Anterior cingulate cortex (tissue), 58 donors: ENCODE data around the gene C1QL4.
"Not testable (repeated sequence)": the region's sequence is repeated elsewhere in the genome, so short reads cannot be mapped to it uniquely, and the experiment has no call there.

Experiments used
- DNase-seq, 58 donors: peaks; one replicate each; lab custom pipeline; 2025; lab: John Stamatoyannopoulos, UW

C1QL4 gene

DNA sequence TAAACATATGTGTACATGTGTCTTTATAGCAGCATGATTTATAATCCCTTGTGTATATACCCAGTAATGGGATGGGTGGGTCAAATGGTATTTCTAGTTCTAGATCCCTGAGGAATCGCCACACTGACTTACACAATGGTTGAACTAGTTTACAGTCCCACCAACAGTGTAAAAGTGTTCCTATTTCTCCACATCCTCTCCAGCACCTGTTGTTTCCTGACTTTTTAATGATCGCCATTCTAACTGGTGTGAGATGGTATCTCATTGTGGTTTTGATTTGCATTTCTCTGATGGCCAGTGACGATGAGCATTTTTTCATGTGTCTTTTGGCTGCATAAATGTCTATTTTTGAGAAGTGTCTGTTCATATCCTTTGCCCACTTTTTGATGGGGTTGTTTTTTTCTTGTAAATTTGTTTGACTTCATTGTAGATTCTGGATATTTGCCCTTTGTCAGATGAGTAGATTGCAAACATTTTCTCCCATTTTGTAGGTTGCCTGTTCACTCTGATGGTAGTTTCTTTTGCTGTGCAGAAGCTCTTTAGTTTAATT, 26.5 kb downstream of the C1QL4 start:
- DNase-seq = not testable (repeated sequence)

- no peak for DNase-seq
Measured at GRCh38 chr12:49309386-49309785, 27.6 kb downstream of the C1QL4 start.

GRCh38 chr12:49305762-49306510, 31.1 kb downstream of the C1QL4 start:
- no peak for DNase-seq

GRCh38 chr12:49304161-49304560, 32.8 kb downstream of the C1QL4 start:
- DNase-seq = no peak

GRCh38 chr12:49301760-49302159, 35.2 kb downstream of the C1QL4 start:
- no peak for DNase-seq

GRCh38 chr12:49298160-49298559, 38.8 kb downstream of the C1QL4 start:
- DNase-seq = no peak

- DNase-seq = no peak
Measured at GRCh38 chr12:49297695-49298060, 39.3 kb downstream of the C1QL4 start.

DNA sequence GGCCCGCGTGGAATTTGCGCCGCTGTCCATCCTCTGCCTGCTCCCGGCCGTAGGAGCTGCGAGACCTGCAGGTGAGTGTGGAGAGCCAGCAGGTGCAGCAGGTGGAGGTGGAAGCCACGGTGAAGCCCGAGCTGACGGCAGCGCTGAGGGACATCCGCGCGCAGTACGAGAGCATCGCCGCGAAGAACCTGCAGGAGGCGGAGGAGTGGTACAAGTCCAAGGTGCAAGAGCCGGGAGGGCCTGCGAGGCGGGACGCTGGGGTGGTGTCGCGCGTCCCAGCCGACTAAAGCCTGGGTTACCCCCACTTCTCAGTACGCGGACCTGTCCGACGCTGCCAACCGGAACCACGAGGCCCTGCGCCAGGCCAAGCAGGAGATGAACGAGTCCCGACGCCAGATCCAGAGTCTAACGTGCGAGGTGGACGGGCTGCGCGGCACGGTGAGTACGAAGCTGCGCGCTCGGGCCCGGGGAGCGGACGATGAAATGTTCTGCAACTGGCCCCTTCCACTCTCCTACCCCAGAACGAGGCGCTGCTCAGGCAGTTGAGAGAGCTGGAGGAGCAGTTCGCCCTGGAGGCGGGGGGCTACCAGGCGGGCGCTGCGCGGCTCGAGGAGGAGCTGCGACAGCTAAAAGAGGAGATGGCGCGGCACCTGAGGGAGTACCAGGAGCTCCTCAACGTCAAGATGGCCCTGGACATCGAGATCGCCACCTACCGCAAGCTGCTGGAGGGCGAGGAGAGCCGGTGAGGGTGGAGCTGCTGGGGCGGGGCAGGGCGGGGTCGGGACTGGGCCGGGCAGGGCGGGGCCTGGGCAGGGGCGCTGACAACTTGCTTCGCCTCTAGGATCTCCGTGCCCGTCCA, 39.9 kb downstream of the C1QL4 start:
- DNase-seq = no peak

- DNase-seq = no peak
Measured at GRCh38 chr12:49296034-49296835, 40.8 kb downstream of the C1QL4 start.

DNA sequence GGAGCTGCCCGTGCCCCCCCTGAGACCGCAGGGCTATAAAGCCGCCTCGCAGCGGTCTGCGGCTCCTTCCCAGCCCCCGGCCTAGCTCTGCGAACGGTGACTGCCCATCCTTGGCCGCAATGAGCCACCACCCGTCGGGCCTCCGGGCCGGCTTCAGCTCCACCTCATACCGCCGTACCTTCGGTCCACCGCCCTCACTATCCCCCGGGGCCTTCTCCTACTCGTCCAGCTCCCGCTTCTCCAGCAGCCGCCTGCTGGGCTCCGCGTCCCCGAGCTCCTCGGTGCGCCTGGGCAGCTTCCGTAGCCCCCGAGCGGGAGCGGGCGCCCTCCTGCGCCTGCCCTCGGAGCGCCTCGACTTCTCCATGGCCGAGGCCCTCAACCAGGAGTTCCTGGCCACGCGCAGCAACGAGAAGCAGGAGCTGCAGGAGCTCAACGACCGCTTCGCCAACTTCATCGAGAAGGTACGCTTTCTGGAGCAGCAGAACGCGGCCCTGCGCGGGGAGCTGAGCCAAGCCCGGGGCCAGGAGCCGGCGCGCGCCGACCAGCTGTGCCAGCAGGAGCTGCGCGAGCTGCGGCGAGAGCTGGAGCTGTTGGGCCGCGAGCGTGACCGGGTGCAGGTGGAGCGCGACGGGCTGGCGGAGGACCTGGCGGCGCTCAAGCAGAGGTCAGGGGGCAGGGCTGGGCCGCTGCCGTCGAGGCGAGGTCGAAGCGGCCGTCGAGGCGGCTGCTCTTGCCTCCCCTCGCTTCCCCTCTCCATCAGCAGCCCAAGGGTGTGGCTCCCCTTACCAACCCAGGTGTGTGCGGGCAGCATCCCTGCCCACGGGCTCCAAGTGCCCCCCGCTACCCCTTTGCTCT, 41.7 kb downstream of the C1QL4 start, which contains the start of gene PRPH:
Gene PRPH, plus strand, starts transcription at position 66 of the 855 bp plus-strand sequence. Its CDS starts 54 bp downstream, at position 120.
- no peak for DNase-seq

DNA sequence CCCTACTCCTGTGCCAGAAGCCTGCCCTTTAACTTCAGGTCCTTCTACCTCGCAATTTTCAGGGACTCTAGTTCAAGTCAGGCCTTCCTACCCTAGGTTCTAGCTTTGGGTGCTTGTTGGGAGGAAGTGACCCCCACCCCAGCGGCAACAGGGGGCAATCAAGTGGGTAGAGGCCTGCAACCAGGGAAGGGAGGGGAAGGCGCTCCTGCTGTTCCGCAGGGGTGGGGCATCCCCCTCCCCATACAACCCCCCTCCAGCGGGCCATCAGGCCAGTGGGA, 42.2 kb downstream of the C1QL4 start:
- no peak for DNase-seq

DNA sequence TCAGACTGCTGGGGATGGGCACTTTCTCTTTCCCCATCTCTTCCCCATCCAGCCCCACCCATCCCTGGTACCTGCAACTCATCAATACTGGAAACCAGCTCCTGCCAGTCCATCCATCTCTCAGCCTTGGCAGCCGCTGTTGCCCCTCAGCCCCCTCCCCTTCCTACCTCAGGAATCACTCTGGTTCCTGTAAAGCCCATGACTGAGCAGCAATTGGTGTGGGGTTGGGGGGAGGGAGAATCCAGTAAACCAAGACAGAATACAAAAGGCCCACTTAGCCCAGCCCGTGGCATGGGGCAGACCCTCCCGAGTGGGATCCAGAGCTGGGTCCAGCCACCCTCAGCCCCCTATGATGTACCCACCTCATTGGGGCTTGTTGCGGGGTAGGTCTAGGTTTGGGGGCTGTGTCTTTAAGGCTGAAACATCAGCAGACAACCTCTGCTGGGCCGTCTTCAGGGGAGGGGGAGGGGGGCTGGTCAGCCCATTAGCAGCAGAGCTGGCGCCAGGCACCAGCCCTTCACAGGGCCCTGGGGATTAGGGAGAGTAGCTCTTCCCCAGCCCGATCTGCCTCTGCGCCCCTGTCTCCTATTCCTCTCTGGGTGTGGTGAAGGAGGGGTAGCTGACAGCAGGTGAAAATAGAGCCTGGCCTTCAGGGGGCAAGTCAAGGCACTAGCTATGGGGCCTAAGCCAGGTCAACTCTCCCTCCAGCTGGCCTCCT, 42.7 kb downstream of the C1QL4 start:
- DNase-seq = no peak

- DNase-seq = peak in 13 of 58 donors; percentile 1 to 31 (median 11)
Measured at GRCh38 chr12:49293056-49293956, 43.7 kb downstream of the C1QL4 start.

DNA sequence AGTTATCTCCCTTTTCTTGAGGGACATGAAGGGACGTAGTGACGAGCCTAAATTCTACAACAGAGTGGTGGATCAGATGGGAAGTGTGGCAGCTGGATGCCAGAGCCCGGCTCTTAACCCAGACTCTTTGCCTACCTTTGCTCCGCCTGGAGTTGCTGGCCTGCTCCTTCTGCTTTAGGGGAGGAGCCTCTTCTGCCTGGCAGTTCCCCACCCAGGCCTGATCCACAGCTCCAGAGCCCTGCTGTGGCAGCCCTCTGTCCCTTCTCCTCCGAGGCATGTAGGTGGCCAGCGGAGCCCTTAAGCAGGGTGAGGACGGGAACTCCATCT, 44.3 kb downstream of the C1QL4 start:
- no peak for DNase-seq

DNA sequence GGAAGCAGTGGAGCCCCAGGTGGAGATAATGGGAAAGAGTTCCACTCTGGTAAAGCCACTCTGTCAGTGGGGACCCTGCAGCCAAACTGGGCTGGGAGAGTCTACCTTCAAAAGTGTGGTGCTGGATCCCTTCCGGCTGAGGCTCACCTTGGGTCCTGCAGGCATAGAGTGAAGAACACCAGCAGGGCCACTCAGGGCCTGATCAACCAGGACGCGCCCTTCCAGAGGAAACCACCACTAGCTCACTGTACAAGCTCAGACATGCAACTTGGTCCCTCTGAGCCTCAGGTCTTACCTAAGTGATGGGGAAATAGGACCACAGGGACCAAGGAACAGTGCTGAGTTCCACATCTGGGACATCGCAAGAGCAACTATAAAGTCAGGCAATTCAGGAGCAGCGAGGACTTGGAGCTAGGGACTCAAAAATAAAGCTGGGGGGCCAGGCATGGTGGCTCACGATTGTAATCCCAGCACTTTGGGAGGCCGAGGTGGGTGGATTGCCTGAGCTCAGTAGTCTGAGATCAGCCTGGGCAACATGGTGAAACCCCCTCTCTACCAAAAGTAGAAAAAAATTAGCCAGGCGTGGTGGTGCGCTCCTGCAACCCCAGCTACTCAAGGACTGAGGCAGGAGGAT, 47.9 kb downstream of the C1QL4 start:
- no peak for DNase-seq

GRCh38 chr12:49288412-49288853, 48.6 kb downstream of the C1QL4 start:
- peak in 34 of 58 donors; percentile 3 to 51 (median 18) for DNase-seq

DNA sequence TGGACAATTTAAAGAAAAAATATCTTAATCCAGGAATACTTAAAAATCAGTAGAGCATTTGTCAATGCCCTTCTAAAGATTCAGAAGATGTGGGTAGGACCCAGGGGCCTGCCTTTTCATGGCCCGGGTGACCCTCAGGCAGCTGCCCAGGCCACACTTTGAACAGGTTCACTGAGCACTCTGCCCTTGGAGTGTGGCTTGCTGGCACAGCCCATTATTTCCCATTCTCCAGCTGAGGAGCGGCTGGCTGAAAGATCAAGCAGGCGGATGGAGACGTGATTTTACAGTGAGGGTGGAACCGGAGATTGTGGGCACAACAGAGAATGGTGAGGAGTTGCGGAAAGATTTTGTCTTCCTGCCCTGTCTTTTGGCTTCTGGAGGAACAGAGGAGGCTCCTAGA, 49.1 kb downstream of the C1QL4 start:
- DNase-seq = no peak

DNA sequence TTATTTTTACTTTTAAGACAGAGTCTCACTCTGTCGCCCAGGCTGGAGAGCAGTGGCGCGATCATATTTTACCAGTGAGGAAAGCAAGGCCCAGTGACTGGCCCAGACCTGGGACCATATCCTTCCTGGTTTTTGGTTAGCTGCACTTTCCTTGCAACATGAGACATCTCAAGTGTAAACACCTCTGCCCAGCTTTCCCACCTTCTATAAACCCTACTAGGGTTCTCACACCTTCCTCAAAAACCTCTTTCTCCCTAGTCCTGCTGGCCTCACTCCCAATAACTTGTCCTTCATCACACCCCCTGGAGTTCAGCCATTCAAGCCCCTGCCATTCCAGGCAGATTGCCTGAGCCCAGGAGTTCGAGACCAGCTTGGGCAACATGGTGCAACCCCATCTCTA, 52.3 kb downstream of the C1QL4 start:
- no peak for DNase-seq
